ENCODE measurements around the gene TOMM40L. TPM values are rescaled to one million over a fixed set of nuclear protein-coding genes. Genes with fewer than 3 reads are reported as not detected.
A peak's percentile ranks its signal among the peaks of the same experiment; 100 is the strongest.

The TOMM40L gene
- total RNA-seq: 10 to 100 TPM in 3 of 4 donors, 1 to 10 TPM in 1; 8.3 to 32.2 (median 24.9) TPM

- Histone ChIP-seq H3K4me1 (peaks cover 6 to 40% (median 10%) of the 10 kb centered on the region in 4 donors), H3K27ac (peak within 1 kb of the TSS; percentile 70 to 79 (median 76)), H3K9me3 (no peaks in the 10 kb centered on the region), H3K36me3 (peaks cover 0 to 23% (median 0%) of the 10 kb centered on the region in 3 donors), H3K27me3 (no peaks in the 10 kb centered on the region), H3K4me3 (peak within 1 kb of the TSS; percentile 64 to 83 (median 68))
- TF ChIP-seq POLR2A (IDR thresholded peaks at IDR 0.05) (peak; percentile 13 to 48), CTCF (IDR thresholded peaks at IDR 0.05) (peak; percentile 29 to 82 (median 70))
- peak; percentile 87 to 97 (median 88) for DNase-seq
Observed at GRCh38 chr1:161225534-161226319, at the start of gene TOMM40L. TOMM40L (plus strand) TSS chr1:161226060; CDS start chr1:161226490, 430 bp downstream.

- H3K27ac ChIP-seq: peak overlapping the region; percentile 84 to 87 (median 86)
- no peak for TF ChIP-seq POLR2A (IDR thresholded peaks at IDR 0.05)
- TF ChIP-seq CTCF (IDR thresholded peaks at IDR 0.05): no peak
- peak overlapping the region; percentile 65 to 80 (median 70) for H3K4me3 ChIP-seq
- no peak for DNase-seq
- H3K27me3 ChIP-seq: no peaks in the 10 kb centered on the region
- H3K36me3 ChIP-seq: peaks cover 0 to 36% (median 0%) of the 10 kb centered on the region in 3 donors
- H3K9me3 ChIP-seq: no peaks in the 10 kb centered on the region
- peaks cover 3 to 26% (median 9%) of the 10 kb centered on the region in 4 donors for H3K4me1 ChIP-seq
Observed at GRCh38 chr1:161176468-161177111, 49.3 kb upstream of the TOMM40L start.

- Histone ChIP-seq H3K9me3 (no peaks in the 10 kb centered on the region), H3K4me3 (peak within 1 kb of the TSS; percentile 65 to 80 (median 70)), H3K36me3 (peaks cover 0 to 28% (median 0%) of the 10 kb centered on the region in 3 donors), H3K27me3 (no peaks in the 10 kb centered on the region), H3K27ac (peak within 1 kb of the TSS; percentile 84 to 87 (median 86)), H3K4me1 (peaks cover 3 to 26% (median 12%) of the 10 kb centered on the region in 4 donors)
- DNase-seq: peak; percentile 91 to 97 (median 96)
- peak in 2 of 6 experiments; percentile 3 to 24 for TF ChIP-seq CTCF (IDR thresholded peaks at IDR 0.05)
- peak; percentile 44 to 74 for TF ChIP-seq POLR2A (IDR thresholded peaks at IDR 0.05)
Observed at GRCh38 chr1:161177112-161177935, 48.5 kb upstream of the TOMM40L start, which contains the start of gene B4GALT3. B4GALT3 (minus strand) TSS chr1:161177507; CDS start chr1:161176060, 1,447 bp downstream.

GRCh38 chr1:161177936-161178244 is 48.0 kb upstream of the TOMM40L start:
- Histone ChIP-seq H3K4me3 (peak overlapping the region; percentile 65 to 80 (median 70)), H3K27ac (peak overlapping the region; percentile 84 to 87 (median 86)), H3K27me3 (no peaks in the 10 kb centered on the region), H3K9me3 (no peaks in the 10 kb centered on the region), H3K4me1 (peaks cover 3 to 23% (median 13%) of the 10 kb centered on the region in 4 donors), H3K36me3 (peaks cover 0 to 23% (median 0%) of the 10 kb centered on the region in 3 donors)
- TF ChIP-seq POLR2A (IDR thresholded peaks at IDR 0.05): no peak
- TF ChIP-seq CTCF (IDR thresholded peaks at IDR 0.05): no peak
- DNase-seq: no peak

GRCh38 chr1:161179698-161180097 is 46.2 kb upstream of the TOMM40L start:
- Histone ChIP-seq H3K36me3 (peaks cover 0 to 5% (median 0%) of the 10 kb centered on the region in 3 donors), H3K27me3 (no peaks in the 10 kb centered on the region), H3K27ac (no peak overlapping the region), H3K4me3 (no peak overlapping the region), H3K9me3 (no peaks in the 10 kb centered on the region), H3K4me1 (peaks cover 3 to 24% (median 14%) of the 10 kb centered on the region in 4 donors)
- DNase-seq: peak in 1 of 3 donors; percentile 0
- TF ChIP-seq POLR2A (IDR thresholded peaks at IDR 0.05): no peak
